ENCODE measurements around the gene ZNHIT1.

DNA sequence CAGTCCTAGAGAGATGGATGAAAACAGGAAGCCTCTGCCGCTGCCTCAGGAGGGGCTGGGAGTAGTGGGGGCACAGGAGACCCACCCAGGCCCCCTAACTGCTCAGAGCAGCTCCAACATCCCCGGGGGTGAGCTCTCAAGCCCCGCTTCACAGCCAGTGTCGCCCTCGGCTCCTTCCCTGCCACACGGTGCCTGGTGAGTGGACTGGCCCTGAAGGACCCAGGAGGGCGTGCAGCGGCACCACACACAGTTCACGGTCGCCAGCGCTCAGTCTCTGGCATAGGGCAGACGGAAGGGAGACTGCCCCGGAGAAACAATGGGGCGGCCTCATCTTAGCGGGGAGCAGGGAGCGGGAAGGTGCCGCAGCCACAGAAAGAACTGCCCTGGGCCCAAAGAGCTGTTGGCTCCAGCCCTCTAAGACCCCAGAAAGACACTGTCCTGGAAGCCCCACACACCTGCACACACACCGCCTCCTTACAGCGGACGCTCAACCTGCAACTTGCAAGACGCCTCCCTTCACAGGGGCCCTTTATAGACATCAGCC, 18.4 kb downstream of the ZNHIT1 start:
- TF ChIP-seq, protein P1, sequence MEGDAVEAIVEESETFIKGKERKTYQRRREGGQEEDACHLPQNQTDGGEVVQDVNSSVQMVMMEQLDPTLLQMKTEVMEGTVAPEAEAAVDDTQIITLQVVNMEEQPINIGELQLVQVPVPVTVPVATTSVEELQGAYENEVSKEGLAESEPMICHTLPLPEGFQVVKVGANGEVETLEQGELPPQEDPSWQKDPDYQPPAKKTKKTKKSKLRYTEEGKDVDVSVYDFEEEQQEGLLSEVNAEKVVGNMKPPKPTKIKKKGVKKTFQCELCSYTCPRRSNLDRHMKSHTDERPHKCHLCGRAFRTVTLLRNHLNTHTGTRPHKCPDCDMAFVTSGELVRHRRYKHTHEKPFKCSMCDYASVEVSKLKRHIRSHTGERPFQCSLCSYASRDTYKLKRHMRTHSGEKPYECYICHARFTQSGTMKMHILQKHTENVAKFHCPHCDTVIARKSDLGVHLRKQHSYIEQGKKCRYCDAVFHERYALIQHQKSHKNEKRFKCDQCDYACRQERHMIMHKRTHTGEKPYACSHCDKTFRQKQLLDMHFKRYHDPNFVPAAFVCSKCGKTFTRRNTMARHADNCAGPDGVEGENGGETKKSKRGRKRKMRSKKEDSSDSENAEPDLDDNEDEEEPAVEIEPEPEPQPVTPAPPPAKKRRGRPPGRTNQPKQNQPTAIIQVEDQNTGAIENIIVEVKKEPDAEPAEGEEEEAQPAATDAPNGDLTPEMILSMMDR (optimal IDR thresholded peaks at IDR 0.05 in 1 of 3, IDR thresholded peaks at IDR 0.05 in 1 of 3, conservative IDR thresholded peaks at IDR 0.05 in 1 of 3; ENCODE audit: extremely low read depth in 1 of 3, insufficient read depth in 2 of 3, low read length in 3 of 3) = no peak
- no peak for TF ChIP-seq EZH2 (IDR thresholded peaks at IDR 0.05; ENCODE audit: low read length)
